HFFc6 (cell line): ENCODE measurements around the gene CFHR2. TPM values are rescaled to one million over a fixed set of nuclear protein-coding genes. Genes with fewer than 3 reads are reported as not detected.
"Not testable (repeated sequence)": the region's sequence is repeated elsewhere in the genome, so short reads cannot be mapped to it uniquely, and the experiment has no call there.

Experiments
- DNase-seq: peaks from one replicate; pipeline ENCODE4 v3.0.0-alpha.2; 2018
- H3K27ac Mint-ChIP-seq: 2 replicates; pipeline ENCODE4 v1.8.0; 2020; ENCODE audit warnings: mild to moderate bottlenecking, mixed read lengths
- H3K27me3 Mint-ChIP-seq: 2 replicates; pipeline ENCODE4 v1.8.0; 2021; ENCODE audit warnings: mild to moderate bottlenecking, moderate library complexity, mixed read lengths; ENCODE audit not compliant: insufficient read depth
- H3K36me3 Mint-ChIP-seq: 2 replicates; pipeline ENCODE4 v1.8.0; 2021; ENCODE audit warnings: low read depth, mixed read lengths
- H3K4me1 Mint-ChIP-seq: 2 replicates; pipeline ENCODE4 v1.8.0; 2020; ENCODE audit warnings: low read depth, mixed read lengths
- H3K4me3 Mint-ChIP-seq: 2 replicates; pipeline ENCODE4 v1.8.0; 2020; ENCODE audit warnings: mild to moderate bottlenecking, moderate library complexity, mixed read lengths
- H3K9me3 Mint-ChIP-seq: 2 replicates; pipeline ENCODE4 v1.8.0; 2020; ENCODE audit warnings: mild to moderate bottlenecking, mixed read lengths
- CTCF ChIP-seq: fragments of 200-600 bp; sonication (generic); IDR thresholded peaks from 2 replicates; pipeline ENCODE4 v1.5.0; 2021; ENCODE audit warnings: antibody characterized with exemption, mild to moderate bottlenecking
- long read RNA-seq: library from polyadenylated mRNA; unstranded; transcript quantifications from one replicate; pipeline ENCODE4 v2.0.0, GENCODE V29; 2019
- total RNA-seq, 6 experiments: library from RNA; stranded (reverse); fragmentation: NEBNext Ultra II Directional; extraction: Animal tissue kit (Norgen Biotek cat#: 25700); gene quantifications; 2 replicates in 1 of 6; 3 replicates in 5 of 6; pipeline ENCODE4 v1.2.3, GENCODE V29; 2021

CFHR2 gene
- not detected for total RNA-seq
- long read RNA-seq: 0 reads

GRCh38 chr1:196943568-196943967, at the start of gene CFHR2:
Gene CFHR2, plus strand, starts transcription at chr1:196943738. Its CDS starts 143 bp downstream, at chr1:196943881.
- H3K4me1 Mint-ChIP-seq, H3K36me3 Mint-ChIP-seq, H3K9me3 Mint-ChIP-seq, DNase-seq, H3K27ac Mint-ChIP-seq, H3K4me3 Mint-ChIP-seq, H3K27me3 Mint-ChIP-seq: not testable (repeated sequence)

GRCh38 chr1:196896355-196896754, 47.2 kb upstream of the CFHR2 start:
- H3K27ac Mint-ChIP-seq: no peak overlapping the region
- DNase-seq: no peak
- H3K36me3 Mint-ChIP-seq: no peaks in the 10 kb centered on the region
- no peak for TF ChIP-seq CTCF
- H3K9me3 Mint-ChIP-seq: no peaks in the 10 kb centered on the region
- H3K27me3 Mint-ChIP-seq: peaks cover 2% of the 10 kb centered on the region
- no peaks in the 10 kb centered on the region for H3K4me1 Mint-ChIP-seq
- peak overlapping the region; percentile 4; the same call in 1 of the 2 replicates for H3K4me3 Mint-ChIP-seq

DNA sequence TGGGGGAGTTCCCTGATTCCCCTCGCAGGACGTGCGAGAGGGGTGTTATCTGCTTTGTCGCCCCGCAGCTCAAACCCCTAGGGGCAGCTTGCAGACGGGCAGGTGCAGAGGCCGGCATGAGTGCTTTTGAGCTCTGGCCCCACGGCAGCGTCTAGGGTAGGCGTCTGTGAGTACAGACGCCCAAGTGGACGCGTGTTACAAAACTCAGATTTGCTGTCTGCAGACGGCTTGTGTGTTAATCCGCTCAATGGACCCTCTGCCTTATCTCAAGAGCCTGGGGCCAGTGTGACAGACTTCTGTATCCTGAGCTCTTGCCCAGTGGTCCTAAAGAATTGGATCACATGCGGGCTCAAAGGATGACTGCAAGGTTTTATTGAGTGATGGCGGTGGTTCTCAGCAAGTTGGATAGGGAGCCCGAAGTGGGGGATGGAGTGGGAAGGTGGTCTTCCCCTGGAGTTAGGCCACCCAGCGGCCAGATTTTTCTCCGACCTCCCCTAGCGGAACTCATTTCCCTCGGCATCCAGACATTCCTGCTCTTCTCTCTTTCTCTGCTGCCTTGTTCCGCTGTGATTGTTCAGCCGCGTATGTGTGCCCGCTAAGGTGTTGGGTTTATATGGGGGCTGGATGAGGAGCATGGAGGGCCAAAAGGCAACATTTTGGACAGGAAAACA, 46.2 kb upstream of the CFHR2 start:
- DNase-seq: no peak
- no peaks in the 10 kb centered on the region for H3K9me3 Mint-ChIP-seq
- no peak overlapping the region for H3K27ac Mint-ChIP-seq
- H3K36me3 Mint-ChIP-seq: no peaks in the 10 kb centered on the region
- peak overlapping the region; percentile 75; the same call in 1 of the 2 replicates for H3K4me3 Mint-ChIP-seq
- H3K27me3 Mint-ChIP-seq: peaks cover 2% of the 10 kb centered on the region
- TF ChIP-seq CTCF: no peak
- no peaks in the 10 kb centered on the region for H3K4me1 Mint-ChIP-seq

DNA sequence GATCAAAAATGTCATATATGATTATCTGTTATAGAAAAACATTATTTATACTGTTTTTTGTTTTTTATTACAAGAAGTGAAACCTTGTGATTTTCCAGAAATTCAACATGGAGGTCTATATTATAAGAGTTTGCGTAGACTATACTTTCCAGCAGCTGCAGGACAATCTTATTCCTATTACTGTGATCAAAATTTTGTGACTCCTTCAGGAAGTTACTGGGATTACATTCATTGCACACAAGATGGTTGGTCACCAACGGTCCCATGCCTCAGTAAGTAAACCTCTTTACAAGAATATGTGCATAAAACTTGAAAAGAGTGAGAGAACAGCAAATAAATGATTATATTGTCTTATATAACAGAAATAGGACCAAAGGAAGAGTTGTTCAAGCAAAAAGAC, 41.2 kb upstream of the CFHR2 start:
- Mint-ChIP-seq H3K36me3 (no peaks in the 10 kb centered on the region), H3K27ac (no peak overlapping the region), H3K27me3 (peaks cover 2% of the 10 kb centered on the region), H3K9me3 (no peaks in the 10 kb centered on the region), H3K4me1 (no peaks in the 10 kb centered on the region), H3K4me3 (no peak overlapping the region)
- DNase-seq: no peak
- peak; percentile 31 for TF ChIP-seq CTCF

DNA sequence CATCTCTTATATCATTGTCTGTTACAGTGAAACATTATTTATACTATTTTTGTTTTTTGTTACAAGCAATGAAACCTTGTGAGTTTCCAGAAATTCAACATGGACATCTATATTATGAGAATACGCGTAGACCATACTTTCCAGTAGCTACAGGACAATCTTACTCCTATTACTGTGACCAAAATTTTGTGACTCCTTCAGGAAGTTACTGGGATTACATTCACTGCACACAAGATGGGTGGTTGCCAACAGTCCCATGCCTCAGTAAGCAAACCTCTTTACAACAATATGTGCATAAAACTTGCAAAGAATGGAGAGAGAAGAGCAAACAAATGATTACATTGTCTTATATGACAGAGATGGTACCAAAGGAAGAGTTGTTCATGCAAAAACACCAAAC, 33.3 kb upstream of the CFHR2 start:
- H3K4me1 Mint-ChIP-seq: no peaks in the 10 kb centered on the region
- TF ChIP-seq CTCF: peak; percentile 27; the same call in 1 of the 2 replicates
- DNase-seq: peak; percentile 13
- H3K36me3 Mint-ChIP-seq: no peaks in the 10 kb centered on the region
- H3K27ac Mint-ChIP-seq: no peak overlapping the region
- no peaks in the 10 kb centered on the region for H3K27me3 Mint-ChIP-seq
- no peak overlapping the region for H3K4me3 Mint-ChIP-seq
- no peaks in the 10 kb centered on the region for H3K9me3 Mint-ChIP-seq

DNA sequence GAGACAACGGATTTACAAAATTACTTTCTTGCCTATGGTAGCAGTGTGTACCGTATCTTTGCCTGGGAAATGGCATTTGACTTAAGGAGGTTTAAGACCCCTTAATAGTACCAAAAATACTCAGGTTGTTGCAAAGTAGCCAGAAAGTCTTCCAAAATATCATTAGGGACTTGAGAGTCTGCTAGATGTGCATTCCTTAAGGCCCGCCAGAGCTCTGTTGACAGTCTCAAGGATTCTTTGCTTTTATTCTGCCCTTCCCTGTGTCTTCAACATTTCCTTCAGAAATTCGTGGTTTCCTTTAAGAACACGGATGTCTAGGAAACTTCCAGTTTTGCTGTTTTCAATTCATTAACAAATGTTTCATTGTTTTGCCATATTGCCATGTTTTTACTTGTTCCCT, 31.3 kb upstream of the CFHR2 start:
- H3K4me1 Mint-ChIP-seq, H3K9me3 Mint-ChIP-seq, H3K27ac Mint-ChIP-seq, H3K27me3 Mint-ChIP-seq, H3K36me3 Mint-ChIP-seq, DNase-seq, H3K4me3 Mint-ChIP-seq: not testable (repeated sequence)

- H3K27ac Mint-ChIP-seq, H3K36me3 Mint-ChIP-seq, H3K9me3 Mint-ChIP-seq, H3K27me3 Mint-ChIP-seq, H3K4me1 Mint-ChIP-seq: not testable (repeated sequence)
- DNase-seq: peak; percentile 43
- peak overlapping the region; percentile 8; the same call in 1 of the 2 replicates for H3K4me3 Mint-ChIP-seq
These were observed 16.7 kb upstream of the CFHR2 start for GRCh38 chr1:196926839-196927238.

- not testable (repeated sequence) for H3K27me3 Mint-ChIP-seq, H3K4me3 Mint-ChIP-seq, H3K27ac Mint-ChIP-seq, H3K36me3 Mint-ChIP-seq, DNase-seq, H3K4me1 Mint-ChIP-seq, H3K9me3 Mint-ChIP-seq
These were observed 10.7 kb upstream of the CFHR2 start for GRCh38 chr1:196932853-196933252.
